Tibial artery (tissue), 4 donors: ENCODE results near the gene NR3C2.

Experiments used
- DNase-seq, 2 donors: peaks; one replicate each; pipeline ENCODE4 v3.0.0-alpha.2; 2019
- H3K27ac ChIP-seq, 2 donors: fragments of 200-600 bp; sonication (generic) in 1 of 2; 1 replicate in 1 of 2; 2 replicates in 1 of 2; pipeline ENCODE4 v1.5.1; 2018 to 2019; ENCODE audit warnings: mild to moderate bottlenecking in 1 of 2
- H3K27me3 ChIP-seq, 2 donors: fragments of 200-600 bp; sonication (generic) in 1 of 2; one replicate each; pipeline versions ENCODE4 v1.5.1 to v1.6.0; 2016 to 2019
- H3K36me3 ChIP-seq, 3 donors: fragments of 200-600 bp; sonication (generic) in 2 of 3; one replicate each; pipeline ENCODE4 v1.5.1; 2016 to 2019; ENCODE audit warnings: mild to moderate bottlenecking in 2 of 3
- H3K4me1 ChIP-seq, 4 donors: fragments of 200-600 bp; sonication (generic) in 2 of 4; 1 replicate in 3 of 4; 2 replicates in 1 of 4; pipeline ENCODE4 v1.5.1; 2016 to 2019
- H3K4me3 ChIP-seq, 2 donors: fragments of 200-600 bp; sonication (generic) in 1 of 2; 1 replicate in 1 of 2; 2 replicates in 1 of 2; pipeline ENCODE4 v1.5.1; 2018 to 2019; ENCODE audit warnings: mild to moderate bottlenecking in 2 of 2
- H3K9me3 ChIP-seq, 3 donors: fragments of 200-600 bp; sonication (generic) in 1 of 3; one replicate each; pipeline ENCODE4 v1.5.1; 2016 to 2019
- intact Hi-C: fragments of 100-400 bp; cut with DNase I; formaldehyde crosslinking; loops from one replicate; pipeline ENCODE4 v1.15.0; 2023; ENCODE audit warnings: low total_unique reads
- TF ChIP-seq, protein P1 (sequence below), 2 experiments: fragments of 200-600 bp in 1 of 2; fragments of 450-650 bp in 1 of 2; IDR thresholded peaks; one replicate each; pipeline ENCODE4 v1.5.1; 2017 to 2019; ENCODE audit warnings: antibody characterized with exemption in 2 of 2, mild to moderate bottlenecking in 1 of 2, moderate library complexity in 1 of 2

Gene NR3C2

DNA sequence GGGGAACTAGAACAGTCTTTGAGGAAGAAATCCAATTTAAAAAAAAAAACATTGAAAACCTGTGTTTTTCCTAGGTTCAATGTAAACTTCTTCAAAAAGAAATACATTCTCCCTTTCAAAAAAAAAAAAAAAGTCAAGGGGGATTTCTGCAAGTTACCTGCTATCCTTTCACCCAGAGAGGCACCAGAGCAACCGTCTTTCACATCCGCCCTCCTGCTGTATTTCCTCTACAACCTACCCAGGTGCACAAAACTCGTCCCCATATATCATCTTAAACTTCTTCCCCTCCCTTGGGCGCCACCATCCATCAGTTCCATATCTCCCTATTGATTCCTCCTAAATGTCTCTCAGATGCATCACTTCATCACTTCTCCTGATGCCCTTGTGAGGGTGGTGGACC lies 74.5 kb downstream of the NR3C2 start:
- Histone ChIP-seq H3K4me3 (no peak overlapping the region), H3K36me3 (no peaks in the 10 kb centered on the region), H3K4me1 (peaks cover 0 to 9% (median 0%) of the 10 kb centered on the region in 4 donors), H3K27ac (no peak overlapping the region), H3K9me3 (no peaks in the 10 kb centered on the region), H3K27me3 (no peaks in the 10 kb centered on the region)
- no peak for DNase-seq
- intact Hi-C loops, result no loop called here
- TF ChIP-seq, protein P1, sequence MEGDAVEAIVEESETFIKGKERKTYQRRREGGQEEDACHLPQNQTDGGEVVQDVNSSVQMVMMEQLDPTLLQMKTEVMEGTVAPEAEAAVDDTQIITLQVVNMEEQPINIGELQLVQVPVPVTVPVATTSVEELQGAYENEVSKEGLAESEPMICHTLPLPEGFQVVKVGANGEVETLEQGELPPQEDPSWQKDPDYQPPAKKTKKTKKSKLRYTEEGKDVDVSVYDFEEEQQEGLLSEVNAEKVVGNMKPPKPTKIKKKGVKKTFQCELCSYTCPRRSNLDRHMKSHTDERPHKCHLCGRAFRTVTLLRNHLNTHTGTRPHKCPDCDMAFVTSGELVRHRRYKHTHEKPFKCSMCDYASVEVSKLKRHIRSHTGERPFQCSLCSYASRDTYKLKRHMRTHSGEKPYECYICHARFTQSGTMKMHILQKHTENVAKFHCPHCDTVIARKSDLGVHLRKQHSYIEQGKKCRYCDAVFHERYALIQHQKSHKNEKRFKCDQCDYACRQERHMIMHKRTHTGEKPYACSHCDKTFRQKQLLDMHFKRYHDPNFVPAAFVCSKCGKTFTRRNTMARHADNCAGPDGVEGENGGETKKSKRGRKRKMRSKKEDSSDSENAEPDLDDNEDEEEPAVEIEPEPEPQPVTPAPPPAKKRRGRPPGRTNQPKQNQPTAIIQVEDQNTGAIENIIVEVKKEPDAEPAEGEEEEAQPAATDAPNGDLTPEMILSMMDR (IDR thresholded peaks at IDR 0.05), result no peak

DNA sequence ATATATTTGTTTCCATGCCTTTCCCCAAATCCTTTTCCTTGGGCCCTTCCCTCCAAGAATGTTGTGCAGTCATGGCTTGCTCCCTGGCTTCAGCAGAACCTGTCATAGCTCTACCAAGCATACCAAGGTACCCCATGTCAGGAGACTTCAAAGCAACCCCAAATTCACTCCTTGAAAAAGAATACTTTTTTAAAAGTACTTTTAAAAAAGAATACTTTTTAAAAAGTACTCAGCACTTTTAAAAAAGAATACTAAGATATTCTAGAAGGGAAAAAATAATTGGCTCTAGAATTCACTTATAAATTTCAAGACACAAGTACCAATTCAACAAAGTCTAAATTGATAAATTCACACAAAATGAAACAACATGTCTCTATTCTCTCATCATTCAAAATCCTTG lies 76.0 kb downstream of the NR3C2 start:
- Histone ChIP-seq H3K36me3 (no peaks in the 10 kb centered on the region), H3K27me3 (no peaks in the 10 kb centered on the region), H3K4me1 (peaks cover 0 to 9% (median 0%) of the 10 kb centered on the region in 4 donors), H3K27ac (no peak overlapping the region), H3K9me3 (no peaks in the 10 kb centered on the region), H3K4me3 (no peak overlapping the region)
- no peak for DNase-seq
- TF ChIP-seq, protein P1 (IDR thresholded peaks at IDR 0.05), result no peak
- intact Hi-C loops, result no loop called here

DNA sequence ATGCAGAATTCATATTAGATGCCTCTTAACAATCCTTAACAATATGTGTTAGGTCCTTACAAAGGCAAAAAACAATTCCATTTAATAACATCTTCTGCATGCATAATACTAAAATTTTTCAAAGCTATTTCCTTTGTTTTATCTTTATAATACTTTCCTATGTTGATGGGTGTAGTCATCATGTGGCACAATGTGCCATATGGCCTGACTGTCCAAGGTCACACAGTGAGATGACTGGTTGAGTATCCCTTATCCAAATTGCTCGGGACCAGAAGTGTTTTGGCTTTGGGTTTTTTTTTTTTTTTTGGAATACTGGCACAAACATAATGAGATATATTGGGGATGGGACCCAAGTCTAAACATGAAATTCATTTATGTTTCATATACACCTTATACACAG lies 77.7 kb downstream of the NR3C2 start:
- Histone ChIP-seq H3K4me1 (peaks cover 0 to 9% (median 0%) of the 10 kb centered on the region in 4 donors), H3K9me3 (no peaks in the 10 kb centered on the region), H3K27me3 (no peaks in the 10 kb centered on the region), H3K27ac (no peak overlapping the region), H3K4me3 (no peak overlapping the region), H3K36me3 (no peaks in the 10 kb centered on the region)
- intact Hi-C loops, result no loop called here
- TF ChIP-seq, protein P1 (IDR thresholded peaks at IDR 0.05), result no peak
- DNase-seq, result no peak

DNA sequence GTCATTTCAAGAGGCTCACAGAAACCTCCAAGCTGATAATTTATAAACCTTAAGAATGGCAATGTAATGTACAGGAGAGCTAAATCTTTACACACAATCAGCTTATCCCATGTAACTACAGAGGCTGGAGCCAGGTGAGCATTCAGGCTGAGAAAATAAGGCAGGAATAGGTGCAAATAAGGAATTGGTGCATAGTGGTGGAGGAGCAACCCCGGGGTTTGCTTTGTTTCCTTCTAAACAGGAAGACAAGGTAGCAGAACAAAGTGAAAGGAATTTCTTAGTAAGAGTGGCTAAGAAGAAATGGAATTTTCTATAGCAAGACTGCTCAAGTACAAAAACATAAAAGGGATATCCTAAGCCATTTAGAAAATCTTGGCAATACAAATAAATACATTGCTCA lies 82.4 kb downstream of the NR3C2 start:
- intact Hi-C loops, result no loop called here
- TF ChIP-seq, protein P1 (IDR thresholded peaks at IDR 0.05), result no peak
- Histone ChIP-seq H3K27ac (no peak overlapping the region), H3K4me1 (no peaks in the 10 kb centered on the region), H3K4me3 (no peak overlapping the region), H3K9me3 (no peaks in the 10 kb centered on the region), H3K36me3 (no peaks in the 10 kb centered on the region), H3K27me3 (no peaks in the 10 kb centered on the region)
- DNase-seq, result no peak

DNA sequence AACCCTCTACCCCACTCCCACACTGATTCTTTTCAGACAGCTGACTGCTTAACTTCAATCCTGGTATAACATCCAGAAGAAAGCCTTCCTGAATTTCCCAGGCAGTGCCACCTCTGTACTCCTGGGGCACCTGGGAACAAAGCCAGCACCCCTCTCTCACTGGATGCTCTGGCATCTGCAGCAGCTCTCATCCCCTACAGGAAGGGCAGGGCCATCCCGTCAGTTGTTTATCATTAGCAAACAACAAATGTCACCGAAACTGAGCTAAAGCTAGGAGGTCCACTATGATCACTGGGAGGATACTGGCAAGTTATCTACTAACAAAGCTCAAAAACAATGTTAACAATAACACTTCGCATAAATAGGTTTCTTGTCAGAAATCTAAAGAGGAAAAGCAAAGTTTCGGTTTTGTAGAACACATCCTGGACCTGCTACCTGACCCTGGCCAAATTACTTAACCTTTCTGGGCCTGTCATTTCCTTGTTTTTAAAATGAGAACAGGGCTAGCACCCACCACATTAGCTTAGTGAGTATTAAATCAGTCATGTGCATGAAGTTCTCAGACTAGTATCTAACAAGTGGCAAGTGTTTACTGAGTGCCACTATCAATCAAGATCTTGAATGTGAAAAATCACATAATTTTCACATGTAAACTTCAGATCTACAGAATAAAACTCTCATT lies 86.6 kb downstream of the NR3C2 start:
- no peak overlapping the region for H3K4me3 ChIP-seq
- intact Hi-C loops, result no loop called here
- TF ChIP-seq, protein P1 (IDR thresholded peaks at IDR 0.05), result no peak
- no peak for DNase-seq
- no peaks in the 10 kb centered on the region for H3K9me3 ChIP-seq
- H3K27ac ChIP-seq, result no peak overlapping the region
- no peaks in the 10 kb centered on the region for H3K27me3 ChIP-seq
- no peaks in the 10 kb centered on the region for H3K36me3 ChIP-seq
- H3K4me1 ChIP-seq, result no peaks in the 10 kb centered on the region

DNA sequence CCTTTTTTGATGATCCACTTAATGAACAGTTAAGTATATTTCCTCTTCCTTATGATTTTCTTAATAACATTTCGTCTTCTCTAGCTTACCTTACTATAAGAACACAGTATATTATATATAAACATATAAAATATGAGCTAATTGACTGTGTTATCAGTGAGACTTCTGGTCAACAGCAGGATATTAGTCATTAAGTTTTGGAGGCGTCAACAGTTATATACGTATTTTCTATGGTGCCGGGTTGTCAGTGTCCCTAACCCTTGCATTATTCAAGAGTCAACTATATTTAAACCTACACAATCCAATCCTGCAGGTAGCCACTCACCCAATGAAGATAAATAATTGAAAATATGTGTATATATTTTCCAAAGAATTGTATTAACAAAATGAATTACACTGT lies 88.0 kb downstream of the NR3C2 start:
- Histone ChIP-seq H3K4me3 (no peak overlapping the region), H3K36me3 (no peaks in the 10 kb centered on the region), H3K27me3 (no peaks in the 10 kb centered on the region), H3K4me1 (no peaks in the 10 kb centered on the region), H3K9me3 (no peaks in the 10 kb centered on the region), H3K27ac (no peak overlapping the region)
- TF ChIP-seq, protein P1 (IDR thresholded peaks at IDR 0.05), result no peak
- intact Hi-C loops, result no loop called here
- no peak for DNase-seq
